ENCODE data around the gene JAKMIP3.

The JAKMIP3 gene

DNA sequence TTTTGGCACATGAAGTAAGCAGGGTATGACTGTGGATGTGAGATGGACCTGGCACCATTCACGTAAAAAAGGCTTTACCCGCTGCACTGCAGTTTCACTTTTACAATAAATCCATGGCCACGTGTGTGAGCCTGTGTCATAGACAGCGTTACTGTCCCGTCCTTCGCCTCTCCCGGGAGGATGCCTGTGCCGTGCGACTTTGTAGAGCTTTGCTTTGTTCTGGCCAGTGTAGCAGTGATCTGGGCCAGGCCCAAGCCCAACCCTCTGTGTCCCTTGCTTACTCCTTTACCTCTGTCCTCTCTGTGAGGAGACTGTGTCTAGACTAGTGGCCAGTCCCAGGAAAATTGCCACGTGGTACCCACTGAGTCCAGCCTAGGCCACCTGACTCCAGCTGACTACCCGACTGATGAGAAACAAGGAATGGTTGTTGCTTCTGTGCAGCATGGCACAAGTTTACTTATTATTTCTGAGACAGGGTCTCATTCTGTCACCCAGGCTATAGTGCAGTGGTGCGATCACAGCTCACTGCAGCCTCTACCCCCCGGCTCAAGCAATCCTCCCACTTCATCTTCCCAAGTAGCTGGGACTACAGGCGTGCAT, 48.1 kb downstream of the JAKMIP3 start:
- DNase-seq: no peak

DNA sequence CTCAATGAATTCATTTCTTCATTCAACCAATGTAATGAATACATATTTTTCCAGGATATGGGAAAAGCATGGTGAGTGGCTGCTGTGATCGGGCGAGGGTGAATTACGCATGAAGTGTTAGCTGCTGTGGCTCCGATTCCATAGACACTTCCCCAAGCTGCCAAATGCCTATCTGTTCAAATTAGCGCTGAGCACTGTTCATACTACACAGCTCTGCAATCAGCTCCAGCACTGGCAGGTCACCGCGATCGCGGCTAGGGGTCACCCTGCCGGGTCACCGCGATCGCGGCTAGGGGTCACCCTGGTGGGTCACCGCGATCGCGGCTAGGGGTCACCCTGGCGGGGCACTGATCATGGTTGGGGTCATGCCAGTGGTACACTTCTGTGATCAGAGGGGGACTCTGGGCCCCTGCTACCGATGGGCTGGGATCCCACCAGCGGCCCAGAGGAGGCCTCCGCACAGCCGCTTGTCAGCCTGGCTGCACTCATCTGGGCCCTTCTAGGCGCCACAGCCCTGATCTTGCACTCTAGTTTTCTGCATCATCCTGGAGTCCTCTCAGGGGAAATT, 49.3 kb downstream of the JAKMIP3 start:
- DNase-seq: no peak

Measured in activated CD4-positive, alpha-beta T cell treated with anti-CD3 and anti-CD28 coated beads, Interleukin-2, Interleukin-6, amounts not matched to agents 100 ng/mL and 50 ng/mL, durations not matched to agents 16 hours and 8 hours (primary cell).